HG02610 (cell line): ENCODE data around the gene TMEM14C.
"Not testable (repeated sequence)": the region's sequence is repeated elsewhere in the genome, so short reads cannot be mapped to it uniquely, and the experiment has no call there.

ENCODE experiments used
- ATAC-seq: cut with Tn5 transposase; IDR thresholded peaks from one replicate; pipeline ENCODE4 v1.9.1; 2021; ENCODE audit warnings: mild to moderate bottlenecking, moderate library complexity; ENCODE audit not compliant: unreplicated experiment

The TMEM14C gene

DNA sequence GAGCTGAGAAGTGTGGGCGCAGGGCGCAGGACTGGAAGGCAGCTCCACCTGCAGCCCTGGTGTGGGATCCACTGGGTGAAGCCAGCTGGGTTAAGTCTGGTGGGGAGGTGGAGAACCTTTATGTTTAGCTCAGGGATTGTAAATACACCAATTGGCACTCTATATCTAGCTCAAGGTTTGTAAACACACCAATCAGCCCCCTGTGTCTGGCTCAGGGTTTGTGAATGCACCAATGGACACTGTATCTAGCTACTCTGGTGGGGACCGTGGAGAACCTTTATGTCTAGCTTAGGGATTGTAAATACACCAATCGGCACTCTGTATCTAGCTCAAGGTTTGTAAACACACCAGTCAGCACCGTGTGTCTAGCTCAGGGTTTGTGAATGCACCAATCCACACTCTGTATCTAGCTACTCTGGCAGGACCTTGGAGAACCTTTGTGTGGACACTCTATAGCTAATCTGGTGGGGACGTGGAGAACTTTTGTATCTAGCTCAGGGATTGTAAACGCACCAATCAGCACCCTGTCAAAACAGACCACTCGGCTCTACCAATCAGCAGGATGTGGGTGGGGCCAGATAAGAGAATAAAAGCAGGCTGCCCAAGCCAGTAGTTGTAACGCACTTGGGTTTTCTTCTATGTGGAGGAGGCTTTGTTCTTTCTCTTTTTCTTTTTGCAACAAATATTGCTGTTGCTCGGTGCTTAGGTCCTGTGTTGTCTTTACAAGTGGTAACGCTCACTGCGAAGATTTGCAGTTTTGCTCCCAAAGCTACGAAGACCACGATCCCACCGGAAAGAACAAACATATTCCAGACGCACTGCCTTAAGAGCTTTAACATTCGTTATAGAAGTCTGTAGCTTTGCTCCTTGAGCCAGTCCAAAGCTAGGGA lies 1.7 kb upstream of the TMEM14C start:
- ATAC-seq: not testable (repeated sequence)

DNA sequence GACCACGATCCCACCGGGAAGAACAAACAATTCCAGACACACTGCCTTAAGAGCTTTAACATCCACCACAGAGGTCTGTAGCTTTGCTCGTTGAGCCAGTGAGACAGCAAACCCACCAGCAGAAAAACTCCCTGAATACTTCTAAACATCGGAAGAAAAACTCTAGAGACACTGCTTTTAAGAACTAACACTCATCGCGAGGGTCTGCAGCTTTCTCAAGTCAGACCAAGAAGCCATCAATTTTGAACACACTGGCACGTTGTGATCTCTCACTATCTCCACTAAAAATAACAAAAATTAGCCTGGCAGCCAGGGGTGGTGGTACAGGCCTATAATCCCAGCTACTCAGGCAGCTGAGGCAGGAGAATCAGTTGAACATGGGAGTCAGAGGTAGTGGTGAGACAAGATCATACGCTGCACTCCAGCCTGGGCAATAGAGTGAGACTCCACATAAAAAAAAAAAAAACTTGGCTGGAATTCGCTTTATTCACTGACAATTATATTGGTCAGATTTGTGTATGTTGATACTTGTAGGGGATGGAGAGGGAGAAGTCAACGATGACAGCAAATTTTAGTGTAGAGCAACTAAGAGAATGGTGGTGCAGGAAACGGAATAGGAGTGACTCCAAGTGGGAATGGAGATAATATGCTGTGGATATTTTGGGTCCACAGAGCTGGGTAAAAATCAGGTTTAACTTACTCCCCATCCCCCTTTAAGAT lies 860 bp upstream of the TMEM14C start:
- no peak for ATAC-seq

DNA sequence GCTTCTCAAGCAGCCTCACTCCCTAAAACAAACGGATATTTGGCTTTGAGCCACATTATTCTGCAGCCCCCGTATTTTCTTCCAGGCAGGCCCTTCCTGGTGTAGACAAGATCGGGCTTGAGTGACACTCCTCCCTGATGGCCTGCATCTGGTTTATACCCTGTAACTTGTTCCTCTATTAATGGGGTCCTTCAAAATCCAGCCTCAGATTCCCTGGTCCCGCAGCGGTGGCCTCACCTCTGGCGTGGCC lies 375 bp upstream of the TMEM14C start:
- no peak for ATAC-seq

DNA sequence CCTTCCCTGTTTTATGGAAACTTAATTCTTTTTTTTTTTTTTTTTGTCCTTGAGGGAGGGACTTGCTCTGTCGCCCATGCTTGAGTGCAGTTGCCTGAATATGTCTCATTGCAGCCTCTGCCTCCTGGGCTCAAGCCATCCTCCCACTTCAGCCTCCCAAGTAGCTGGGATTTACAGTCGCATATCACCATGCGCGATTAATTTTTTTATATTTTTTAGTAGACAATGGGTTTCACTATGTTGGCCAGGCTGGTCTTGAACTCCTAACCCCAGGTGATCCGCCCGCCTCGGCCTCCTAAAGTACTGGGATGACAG lies 654 bp downstream of the TMEM14C start:
- ATAC-seq: no peak

DNA sequence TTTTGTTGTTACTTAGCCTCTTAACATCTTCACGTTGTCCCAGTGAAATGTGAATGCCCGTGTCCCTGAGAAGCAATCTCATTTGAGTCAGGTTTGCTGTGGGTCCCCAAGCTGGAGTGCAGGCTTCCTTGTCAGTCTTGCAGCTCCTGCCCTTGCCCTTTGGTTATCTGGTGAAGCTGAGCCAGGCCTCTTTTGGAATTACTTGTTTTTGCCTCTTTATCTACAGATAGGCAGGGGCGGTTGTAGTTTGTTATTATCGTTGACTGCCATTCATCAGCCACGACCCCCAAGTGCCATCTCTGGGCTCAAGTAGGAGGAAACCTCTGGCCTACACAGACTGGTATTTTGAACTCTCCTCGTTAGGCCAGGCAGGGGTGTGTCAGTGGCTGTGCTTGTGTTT lies 2.2 kb downstream of the TMEM14C start:
- no peak for ATAC-seq

DNA sequence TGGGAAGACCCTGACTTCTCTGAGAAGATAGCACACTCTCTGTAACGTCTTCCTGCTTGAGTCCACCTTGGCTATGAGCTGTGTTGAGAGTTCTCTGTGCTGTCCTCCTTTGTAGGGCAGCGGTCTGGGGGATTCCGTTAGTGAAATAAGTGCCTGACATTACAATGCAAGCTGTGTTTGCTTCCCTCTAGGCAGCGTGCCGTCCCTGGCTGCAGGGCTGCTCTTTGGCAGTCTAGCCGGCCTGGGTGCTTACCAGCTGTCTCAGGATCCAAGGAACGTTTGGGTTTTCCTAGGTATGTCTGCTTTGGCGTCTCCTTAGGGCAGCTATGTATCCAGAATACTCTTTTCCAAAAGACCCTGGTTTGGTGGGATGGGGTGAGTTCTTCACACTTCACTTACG lies 2.8 kb downstream of the TMEM14C start:
- no peak for ATAC-seq

DNA sequence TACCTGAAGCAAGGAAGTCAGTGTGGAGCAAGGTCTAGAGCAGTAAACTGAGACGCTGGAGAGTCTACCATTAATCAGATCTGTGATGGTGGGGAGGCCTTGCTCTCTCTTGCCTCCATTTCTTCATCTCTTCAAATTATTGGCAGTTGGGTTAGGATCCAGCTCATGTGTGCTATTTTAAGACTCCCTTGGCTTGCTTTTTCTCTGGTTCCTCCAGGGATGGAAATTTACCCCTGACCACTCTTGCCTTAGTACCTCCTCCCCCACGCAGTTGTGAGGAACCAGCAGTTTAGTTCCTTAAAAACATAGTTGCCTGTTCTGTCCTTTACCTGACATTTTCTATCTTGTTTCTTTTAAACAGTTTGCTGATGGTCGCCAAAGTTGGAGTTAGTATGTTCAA lies 7.4 kb downstream of the TMEM14C start:
- no peak for ATAC-seq

DNA sequence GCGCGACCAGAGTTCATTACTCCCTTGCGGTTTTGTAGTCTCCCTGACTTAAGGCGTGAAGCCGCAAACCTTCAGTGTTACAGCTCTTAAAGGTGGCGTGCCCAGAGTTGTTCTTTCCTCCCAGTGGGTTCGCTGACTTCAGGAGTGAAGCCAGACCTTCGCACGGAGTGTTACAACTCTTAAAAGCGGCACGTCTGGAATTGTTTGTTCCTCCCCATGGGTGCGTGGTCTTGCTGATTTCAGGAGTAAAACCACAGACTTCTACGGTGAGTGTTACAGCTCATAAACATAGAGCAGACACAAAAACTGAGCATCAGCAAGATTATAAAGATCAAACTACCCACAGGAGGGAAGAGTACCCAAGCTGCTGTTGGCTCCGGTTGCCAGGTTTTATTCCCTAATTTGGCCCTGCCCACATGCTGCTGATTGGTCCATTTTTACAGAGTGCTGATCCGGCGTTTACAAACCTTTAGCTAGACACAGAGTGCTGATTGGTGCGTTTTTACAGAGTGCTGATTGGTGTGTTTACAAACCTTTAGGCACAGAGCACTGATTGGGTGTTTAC lies 10.4 kb downstream of the TMEM14C start:
- ATAC-seq: no peak

DNA sequence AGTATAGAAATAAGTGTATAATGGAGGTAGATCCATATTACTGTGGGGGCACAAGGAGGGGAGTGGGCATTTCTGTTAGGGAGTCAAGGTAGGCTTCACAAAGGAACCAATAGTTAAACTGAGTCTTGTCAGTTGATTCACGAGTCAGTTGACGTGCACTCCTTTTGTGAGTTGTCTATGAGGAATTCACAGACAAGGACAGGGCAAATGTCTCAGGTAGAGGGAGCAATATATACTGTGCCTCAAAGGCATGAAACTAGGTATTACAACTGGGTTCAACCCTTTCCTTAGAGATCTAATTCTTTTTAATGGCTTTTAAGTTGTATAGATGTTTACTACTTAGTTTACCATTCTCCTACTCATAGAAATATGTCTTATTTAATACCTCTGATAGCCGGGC lies 11.0 kb downstream of the TMEM14C start:
- no peak for ATAC-seq

DNA sequence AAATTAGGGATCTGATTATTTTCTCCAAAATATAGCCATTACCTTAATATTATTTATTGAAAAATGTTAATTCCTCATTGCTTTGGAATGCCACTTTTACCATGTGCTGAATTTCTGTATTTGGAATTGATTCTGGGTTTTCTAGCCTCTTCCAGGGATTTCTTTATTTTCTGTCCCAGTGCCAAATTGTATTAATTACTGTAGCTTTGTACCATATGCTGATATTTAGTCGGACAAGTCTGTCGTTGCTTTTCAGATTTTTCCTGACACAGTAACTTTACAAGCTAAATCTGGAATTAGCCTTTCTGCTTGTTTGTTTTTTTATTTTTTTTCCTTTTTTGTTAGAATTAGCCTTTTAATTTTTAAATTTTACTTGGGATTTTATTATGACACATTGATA lies 13.9 kb downstream of the TMEM14C start:
- ATAC-seq: no peak

DNA sequence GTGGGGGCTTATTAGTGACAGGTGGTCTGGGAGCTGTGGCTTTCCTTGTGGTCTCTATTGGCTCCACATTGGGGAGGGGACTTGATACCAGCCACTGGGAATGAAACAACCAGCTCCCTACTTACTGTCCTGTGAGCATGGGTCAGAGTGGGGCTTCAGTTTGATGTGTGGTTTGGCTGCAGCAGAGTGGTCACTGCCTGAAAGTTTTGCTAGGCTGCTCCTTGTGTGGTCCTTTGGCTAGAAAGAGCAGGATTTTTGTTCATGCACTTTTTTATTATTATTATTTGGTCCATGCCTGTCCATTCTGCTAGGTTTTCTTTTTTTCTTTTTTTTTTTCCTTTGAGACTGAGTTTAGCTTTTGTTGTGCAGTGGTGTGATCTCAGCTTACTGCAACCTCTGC lies 17.2 kb downstream of the TMEM14C start:
- no peak for ATAC-seq

DNA sequence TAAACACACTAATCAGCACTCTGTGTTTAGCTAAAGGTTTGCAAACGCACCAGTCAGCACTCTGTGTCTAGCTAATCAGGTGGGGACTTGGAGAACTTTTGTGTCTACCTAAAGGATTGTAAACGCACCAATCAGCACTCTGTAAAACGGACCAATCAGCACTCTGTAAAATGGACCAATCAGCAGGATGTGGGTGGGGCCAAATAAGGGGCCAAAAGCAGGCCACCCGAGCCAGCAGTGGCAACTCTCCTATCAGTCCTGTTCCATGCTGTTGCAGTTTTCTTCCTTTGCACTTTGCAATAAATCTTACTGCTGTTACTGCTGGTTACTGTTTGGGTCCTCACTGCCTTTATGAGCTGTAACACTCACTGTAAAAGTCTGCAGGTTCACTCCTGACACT lies 18.8 kb downstream of the TMEM14C start:
- ATAC-seq: not testable (repeated sequence)

DNA sequence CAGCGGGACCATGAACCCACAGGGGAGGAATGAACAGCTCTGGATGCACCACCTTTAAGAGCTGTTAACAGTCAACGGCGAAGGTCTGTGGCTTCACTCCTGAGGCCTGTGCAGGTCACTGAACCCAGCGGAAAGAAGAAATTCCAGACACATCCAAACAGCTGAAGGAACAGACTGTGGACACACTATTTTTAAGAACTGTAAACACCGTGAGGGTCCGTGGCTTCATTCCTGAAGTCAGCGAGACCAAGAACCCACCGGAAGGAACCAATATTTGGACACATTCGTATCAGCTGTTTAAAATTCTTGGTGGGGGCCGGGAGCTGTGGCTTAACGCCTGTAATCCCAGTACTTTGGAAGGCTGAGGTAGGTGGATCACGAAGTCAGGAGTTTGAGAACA lies 19.4 kb downstream of the TMEM14C start:
- no peak for ATAC-seq

DNA sequence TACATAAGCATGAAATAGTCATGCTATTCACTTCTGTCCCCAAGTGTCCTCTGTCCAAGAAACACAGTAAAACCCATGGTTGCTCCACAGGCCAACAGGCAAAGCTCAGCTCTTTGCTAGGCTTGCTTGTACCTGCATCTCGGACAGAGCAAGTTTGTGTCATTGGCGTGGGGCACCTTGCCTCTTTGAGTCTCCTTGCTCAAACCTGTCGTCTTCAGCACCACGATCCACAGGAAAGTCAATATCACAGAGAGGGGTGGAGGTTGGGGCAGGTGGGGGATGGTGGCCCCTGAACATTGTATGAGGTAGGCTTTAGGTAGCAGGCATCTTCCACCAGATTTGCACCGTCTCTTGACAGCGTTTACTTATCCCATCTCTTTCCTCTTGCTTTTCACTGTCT lies 20.6 kb downstream of the TMEM14C start:
- ATAC-seq: no peak

DNA sequence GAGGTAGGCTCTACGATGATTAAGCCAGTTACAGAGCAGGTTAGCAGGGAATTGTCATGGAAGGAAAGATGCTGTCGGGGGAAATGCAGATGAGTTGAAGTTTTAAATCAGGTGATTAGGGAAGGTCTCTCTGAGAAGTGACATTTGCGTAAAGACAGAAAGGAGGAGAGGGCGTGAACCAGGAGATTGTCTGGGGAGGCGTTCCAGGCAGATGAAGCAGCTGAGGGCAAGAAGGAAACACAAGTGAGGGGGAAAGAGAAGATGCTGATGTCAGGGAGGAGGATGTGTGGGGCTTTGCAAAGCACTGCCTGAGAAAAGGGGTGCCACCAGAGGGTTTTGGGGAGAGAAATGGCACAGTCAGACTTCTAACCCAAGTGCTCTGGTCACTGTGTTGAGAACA lies 22.2 kb downstream of the TMEM14C start:
- ATAC-seq: no peak

DNA sequence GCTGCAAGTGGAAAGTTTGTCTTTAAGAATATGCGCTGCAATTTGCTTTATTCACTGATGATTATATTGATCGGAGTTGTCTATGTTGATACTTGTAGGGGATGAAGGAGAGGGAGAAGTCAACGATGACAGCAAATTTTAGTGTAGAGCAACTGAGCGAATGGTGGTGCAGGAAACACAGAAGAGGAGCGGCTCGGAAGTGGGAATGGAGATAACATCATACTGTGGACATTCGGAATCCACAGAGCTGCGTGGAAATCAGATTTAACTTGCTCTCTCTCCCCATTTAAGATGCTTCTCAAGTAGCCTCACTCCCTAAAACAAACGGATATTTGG lies 24.0 kb downstream of the TMEM14C start:
- no peak for ATAC-seq

DNA sequence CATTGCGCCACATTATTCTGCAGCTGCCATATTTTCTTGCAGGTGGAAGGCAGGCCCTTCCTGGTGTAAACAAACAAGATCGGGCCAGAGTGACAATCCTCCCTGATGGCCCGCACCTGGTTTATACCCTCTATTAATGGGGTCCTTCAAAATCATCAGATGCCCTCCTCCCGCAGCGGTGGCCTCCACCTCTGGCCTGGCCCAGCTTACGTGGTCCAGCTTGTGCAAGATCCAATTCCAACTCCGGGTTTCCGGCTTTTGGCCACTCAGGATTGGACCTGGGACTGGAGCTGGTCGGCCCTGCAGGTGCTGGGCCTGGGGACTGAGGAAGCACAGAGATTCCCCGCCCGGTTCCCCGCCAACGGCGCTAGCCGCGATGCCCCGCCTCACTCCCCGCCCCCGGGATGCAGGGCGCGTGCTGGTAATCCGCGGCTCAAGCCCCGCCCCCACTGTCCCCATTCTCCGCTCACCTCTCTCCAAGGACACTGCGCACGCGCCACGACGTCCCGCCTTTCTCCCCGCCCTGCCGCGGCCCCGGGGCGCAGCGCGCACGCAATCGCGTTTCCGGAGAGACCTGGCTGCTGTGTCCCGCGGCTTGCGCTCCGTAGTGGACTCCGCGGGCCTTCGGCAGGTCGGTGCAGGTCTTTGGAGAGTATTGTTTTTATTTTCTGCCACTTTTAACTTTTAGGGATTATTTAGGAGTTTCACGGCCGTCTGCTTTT lies 24.5 kb downstream of the TMEM14C start, which contains the start of gene TMEM14B:
TMEM14B (plus strand) TSS at position 555 of the 722 bp plus-strand sequence. CDS start 1,441 bp downstream, outside the sequence.
- ATAC-seq: peak; percentile 95

DNA sequence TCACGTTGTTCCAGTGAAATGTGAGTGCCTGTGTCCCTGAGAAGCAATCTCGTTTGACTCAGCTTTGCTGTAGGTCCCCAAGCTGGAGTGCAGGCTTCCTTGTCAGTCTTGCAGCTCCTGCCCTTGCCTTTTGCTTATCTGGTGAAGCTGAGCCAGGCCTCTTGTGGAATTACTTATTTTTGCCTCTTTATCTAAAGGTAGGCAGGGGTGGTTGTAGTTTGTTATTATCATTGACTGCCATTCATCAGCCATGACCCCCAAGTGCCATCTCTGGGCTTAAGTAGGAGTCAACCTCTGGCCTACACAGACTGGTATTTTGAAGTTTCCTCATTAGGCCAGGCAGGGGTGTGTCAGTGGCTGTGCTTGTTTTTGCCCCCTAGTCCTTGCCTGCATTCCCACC lies 26.9 kb downstream of the TMEM14C start:
- no peak for ATAC-seq

DNA sequence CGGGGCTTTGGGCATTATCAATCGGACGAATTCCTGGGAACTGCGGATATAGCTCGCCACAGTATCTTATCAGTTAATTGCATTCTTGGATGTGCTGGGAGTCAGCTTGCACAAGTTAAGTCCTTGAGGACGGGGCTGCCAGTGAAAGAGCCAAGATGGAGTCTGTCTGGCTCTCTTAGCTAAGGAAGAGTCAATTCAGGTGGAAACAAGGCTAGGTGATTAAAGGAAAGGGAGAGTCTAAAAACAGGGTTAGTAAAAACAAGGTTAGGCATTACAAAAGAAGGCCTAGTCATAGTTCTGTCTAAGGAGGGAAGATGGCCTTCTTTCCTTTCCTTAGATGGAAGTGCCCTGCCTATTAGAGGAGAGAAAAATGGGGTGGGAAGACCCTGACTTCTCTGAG lies 27.7 kb downstream of the TMEM14C start:
- ATAC-seq: not testable (repeated sequence)

DNA sequence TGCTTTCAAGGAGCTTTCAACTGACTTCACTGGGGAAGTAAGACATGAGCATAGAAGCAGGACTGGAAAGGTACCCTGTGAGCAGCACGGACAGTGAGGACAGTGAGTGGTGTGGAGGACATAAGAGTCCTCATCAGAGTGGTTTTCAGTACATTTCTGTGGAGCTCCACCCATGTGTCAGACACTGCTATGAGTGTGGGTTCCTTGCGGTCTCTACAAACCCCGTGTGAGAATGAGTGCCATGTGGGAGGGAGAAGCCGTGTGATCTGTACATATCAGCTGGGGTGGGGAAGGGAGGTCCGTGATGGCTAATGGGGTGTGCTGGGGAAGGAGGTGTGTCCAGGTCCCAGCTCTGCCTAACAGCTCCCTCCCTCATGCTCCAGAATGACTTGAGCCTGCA lies 28.9 kb downstream of the TMEM14C start:
- not testable (repeated sequence) for ATAC-seq

DNA sequence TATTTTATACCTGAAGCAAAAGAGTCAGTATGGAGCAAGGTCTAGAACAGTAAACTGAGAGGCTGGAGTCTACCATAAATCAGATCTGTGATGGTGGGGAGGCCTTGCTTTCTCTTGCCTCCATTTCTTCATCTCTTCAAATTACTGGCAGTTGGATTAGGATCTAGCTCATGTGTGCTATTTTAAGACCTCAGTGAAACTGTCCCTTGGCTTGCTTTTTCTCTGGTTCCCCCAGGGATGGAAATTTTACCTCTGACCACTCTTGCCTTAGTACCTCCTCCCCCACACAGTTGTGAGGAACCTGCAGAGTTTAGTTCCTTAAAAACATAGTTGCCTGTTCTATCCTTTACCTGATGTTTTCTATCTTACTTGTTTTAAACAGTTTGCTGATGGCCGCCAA lies 33.2 kb downstream of the TMEM14C start:
- ATAC-seq: no peak

DNA sequence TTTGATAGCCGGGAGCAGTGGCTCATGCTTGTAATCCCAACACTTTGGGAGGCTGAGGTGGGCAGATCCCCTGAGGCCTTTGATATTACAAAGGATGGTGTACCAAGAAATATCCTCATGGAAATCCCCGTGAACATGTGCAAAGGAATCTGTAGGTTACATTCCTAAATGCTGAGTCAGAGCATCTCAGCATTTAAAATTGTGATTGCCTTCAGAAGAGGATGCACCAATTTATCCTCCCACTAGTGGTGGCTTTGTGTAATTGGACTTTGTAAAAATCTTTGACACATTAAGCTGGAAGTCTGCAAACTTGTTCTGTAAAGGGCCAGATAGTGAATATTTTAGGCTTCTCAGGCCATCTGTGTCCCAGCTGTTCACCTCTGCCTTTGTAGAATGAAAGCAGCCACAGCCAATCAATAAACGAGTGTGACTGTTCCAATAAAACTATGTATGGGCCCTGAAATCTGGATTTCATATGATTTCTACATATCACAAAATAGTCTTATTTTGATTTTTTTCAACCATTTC lies 36.5 kb downstream of the TMEM14C start:
- ATAC-seq: no peak
